GM12874 (cell line): ENCODE results near the gene NEMP2.

Experiments
- CTCF ChIP-seq: IDR thresholded peaks from 2 replicates; pipeline ENCODE4 v1.5.1; 2011; ENCODE audit warnings: low read depth, mild to moderate bottlenecking, control low read depth, low read length, moderate library complexity; ENCODE audit not compliant: insufficient read depth

Gene NEMP2

DNA sequence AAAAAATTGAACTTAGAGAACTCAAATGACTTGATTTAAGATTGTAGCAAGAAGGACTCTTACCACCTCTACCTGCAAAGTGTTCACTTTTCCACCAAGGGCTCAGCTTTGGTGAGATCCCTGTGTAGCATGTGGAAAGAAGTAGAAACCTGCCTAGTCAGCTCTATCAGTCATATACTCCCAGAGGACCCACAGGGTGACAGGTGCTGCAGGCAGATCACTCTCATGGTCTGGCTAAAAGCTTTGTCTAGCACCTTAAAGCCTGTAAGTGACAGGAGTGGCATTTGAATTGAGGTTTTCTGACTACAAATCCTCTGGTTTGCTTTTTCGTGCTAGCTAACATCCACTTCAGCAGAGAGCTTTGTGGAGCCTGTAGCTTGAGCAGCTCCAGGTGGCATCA is 18.7 kb upstream of the NEMP2 start:
- TF ChIP-seq CTCF = no peak

- no peak for TF ChIP-seq CTCF
Measured at GRCh38 chr2:190551928-190552327, 17.4 kb upstream of the NEMP2 start.

DNA sequence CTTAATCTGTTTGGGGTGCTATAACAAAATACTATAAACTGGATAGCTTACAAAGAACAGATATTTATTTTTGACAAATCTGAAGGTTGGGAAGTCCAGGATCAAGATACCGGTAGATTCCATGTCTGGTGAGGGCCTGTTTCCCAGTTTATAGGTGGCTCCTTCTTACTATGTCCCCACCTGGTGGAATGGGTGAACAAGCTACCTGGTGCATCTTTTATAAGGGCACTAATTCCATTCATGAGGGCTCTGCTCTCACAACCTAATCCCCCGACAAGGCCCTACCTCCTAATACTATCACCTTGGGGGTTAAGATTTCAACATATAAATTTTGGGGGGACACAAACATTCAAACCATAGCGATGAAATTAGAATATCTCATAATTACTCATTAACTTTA is 15.6 kb upstream of the NEMP2 start:
- TF ChIP-seq CTCF = no peak

DNA sequence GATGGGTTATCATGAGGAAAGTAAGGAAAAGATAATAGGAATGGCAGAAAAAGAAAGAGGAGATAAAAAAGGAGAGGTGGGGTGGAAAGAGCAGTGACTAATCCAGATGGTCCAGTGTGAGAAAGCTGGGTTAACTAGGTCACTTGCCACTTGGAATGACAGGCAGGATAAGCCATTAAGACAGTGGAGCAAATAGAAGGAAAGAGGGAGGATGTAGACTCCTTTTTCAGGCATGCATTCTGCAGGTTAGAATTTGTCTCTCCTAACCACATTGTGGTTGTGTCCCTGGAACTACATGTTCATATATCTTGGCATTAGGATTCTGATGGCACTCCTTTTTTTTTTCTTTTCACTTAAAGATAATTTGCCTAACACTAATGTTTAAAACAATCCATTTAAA is 13.4 kb upstream of the NEMP2 start:
- TF ChIP-seq CTCF = no peak

DNA sequence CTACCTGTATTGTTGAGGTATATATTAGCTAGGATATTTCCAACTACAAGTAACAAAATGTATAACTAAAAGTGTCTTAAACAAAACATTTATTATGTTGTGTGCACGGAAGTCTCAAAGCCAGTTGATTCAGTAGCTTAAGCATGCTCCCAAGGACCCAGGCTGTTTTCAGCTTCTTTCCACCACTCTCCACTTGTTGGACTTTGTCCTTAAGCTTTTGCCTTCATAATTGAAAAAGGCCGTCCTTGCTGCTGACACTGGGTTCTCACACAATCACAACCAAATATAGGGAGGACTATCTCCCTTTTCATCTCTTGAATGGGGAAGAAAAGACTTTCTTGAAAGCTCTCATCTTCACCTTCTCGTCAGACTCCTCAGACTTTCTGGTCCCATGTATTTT is 12.2 kb upstream of the NEMP2 start:
- no peak for TF ChIP-seq CTCF

DNA sequence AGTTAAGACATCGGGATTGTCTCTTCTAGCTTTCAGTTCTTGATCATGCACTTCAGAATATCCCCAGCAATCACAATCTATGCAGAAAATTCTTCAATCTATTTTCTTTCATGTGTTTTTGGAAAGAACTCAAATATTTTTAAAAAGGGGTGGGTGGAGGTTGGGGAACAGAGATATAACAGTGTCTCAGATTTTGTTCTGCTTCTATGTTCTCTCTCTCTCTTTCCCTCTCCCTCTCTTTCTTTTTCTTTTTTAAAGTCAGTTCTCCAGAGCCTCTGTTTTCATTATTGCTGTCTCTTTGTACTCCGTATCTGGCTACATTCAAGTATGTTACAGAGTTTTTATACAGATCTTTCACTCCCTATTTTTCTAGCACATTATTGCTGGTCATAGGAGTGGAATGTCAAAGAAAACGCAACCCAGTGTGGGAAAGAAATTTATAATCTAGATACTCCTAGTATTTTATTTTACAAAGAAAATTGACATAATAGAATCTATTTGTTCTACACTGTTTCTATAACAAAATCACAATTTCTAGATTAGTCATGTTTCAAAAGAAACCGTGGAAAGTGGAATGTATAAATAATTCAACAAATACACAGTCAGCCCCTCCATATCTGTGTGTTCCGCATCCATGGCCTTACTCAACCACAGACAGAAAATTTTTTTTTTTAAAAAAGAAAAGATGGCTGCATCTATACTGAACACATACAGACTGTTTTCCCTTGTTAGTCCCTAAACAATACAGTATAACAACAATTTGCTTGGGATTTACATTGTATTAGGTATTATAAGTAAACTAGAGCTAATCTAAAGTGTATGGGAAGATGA is 11.2 kb upstream of the NEMP2 start:
- TF ChIP-seq CTCF = no peak

- no peak for TF ChIP-seq CTCF
Measured at GRCh38 chr2:190545093-190545492, 10.6 kb upstream of the NEMP2 start.

DNA sequence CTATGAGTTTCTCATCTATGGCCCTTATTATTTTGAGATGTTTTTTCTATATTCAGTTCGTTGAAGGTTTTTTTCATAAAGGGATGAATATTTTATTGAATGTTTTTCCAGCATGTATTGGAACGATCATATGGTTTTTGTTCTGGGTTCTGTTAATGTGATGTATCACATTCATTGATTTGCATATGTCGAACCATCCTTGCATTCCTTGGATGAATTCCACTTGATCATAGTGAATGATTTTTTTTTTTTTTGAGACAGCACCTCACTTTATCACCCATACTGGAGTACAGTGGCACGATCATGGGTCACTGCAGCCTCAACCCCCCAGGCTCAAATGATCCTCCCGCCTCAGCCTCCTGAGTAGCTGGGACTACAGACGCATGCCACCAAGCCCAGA is 5.5 kb upstream of the NEMP2 start:
- no peak for TF ChIP-seq CTCF
